NCI-H1930 (cell line): Measurements from ENCODE around the gene PDIA6.

Source experiments
- DNase-seq, 2 experiments: peaks; one replicate each; lab custom pipeline; 2025; lab: John Stamatoyannopoulos, UW

The PDIA6 gene

GRCh38 chr2:10764096-10764785 lies 48.3 kb downstream of the PDIA6 start:
- DNase-seq, result no peak

- DNase-seq, result no peak
Measured at GRCh38 chr2:10763461-10763800, 49.2 kb downstream of the PDIA6 start.

- no peak for DNase-seq
Measured at GRCh38 chr2:10762651-10763460, 49.7 kb downstream of the PDIA6 start.

GRCh38 chr2:10761591-10761990 lies 51.0 kb downstream of the PDIA6 start:
- DNase-seq, result no peak

GRCh38 chr2:10760794-10761504 lies 51.6 kb downstream of the PDIA6 start:
- no peak for DNase-seq

GRCh38 chr2:10759151-10759714 lies 53.4 kb downstream of the PDIA6 start:
- no peak for DNase-seq

- DNase-seq, result no peak
Measured at GRCh38 chr2:10757814-10758286, 54.7 kb downstream of the PDIA6 start.

GRCh38 chr2:10755621-10756020 lies 57.0 kb downstream of the PDIA6 start:
- no peak for DNase-seq

- no peak for DNase-seq
Measured at GRCh38 chr2:10753876-10754275, 58.7 kb downstream of the PDIA6 start.

GRCh38 chr2:10753156-10753555 lies 59.4 kb downstream of the PDIA6 start:
- DNase-seq, result no peak

- DNase-seq, result no peak
Measured at GRCh38 chr2:10752236-10752635, 60.3 kb downstream of the PDIA6 start.

GRCh38 chr2:10750610-10751009 lies 62.0 kb downstream of the PDIA6 start:
- no peak for DNase-seq

- DNase-seq, result no peak
Measured at GRCh38 chr2:10742666-10743065, 69.9 kb downstream of the PDIA6 start.

- DNase-seq, result no peak
Measured at GRCh38 chr2:10741139-10741538, 71.4 kb downstream of the PDIA6 start.

GRCh38 chr2:10740226-10740625 lies 72.4 kb downstream of the PDIA6 start:
- no peak for DNase-seq

- no peak for DNase-seq
Measured at GRCh38 chr2:10738192-10738591, 74.4 kb downstream of the PDIA6 start.

- no peak for DNase-seq
Measured at GRCh38 chr2:10733980-10734379, 78.6 kb downstream of the PDIA6 start.

- no peak for DNase-seq
Measured at GRCh38 chr2:10733566-10733925, 79.0 kb downstream of the PDIA6 start.
